ENCODE results near the gene GALNS.
A peak's percentile ranks its signal among the peaks of the same experiment; 100 is the strongest.
"Not testable (repeated sequence)": the region's sequence is repeated elsewhere in the genome, so short reads cannot be mapped to it uniquely, and the experiment has no call there.

Gene GALNS

GRCh38 chr16:88834670-88835069 is 22.1 kb downstream of the GALNS start:
- no peak for DNase-seq

DNA sequence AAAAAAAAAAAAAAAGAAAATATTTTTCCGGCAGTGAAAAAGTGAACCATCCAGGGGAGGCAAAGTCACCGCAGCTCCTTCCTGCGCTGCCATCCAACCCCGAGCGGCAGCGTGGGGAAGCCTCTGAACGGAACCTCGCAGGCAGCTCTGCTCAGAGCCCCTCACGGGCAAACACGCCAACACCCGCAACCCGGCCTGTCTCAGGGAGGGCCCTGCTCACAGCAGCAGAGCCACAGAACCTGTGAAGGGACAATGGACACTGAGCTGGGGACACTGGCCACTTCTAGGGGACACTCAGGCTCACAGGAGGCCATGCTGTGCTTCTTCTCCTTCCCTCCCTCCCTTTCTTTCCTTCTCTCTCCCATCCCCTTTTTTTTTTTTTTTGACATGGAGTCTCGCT is 23.7 kb downstream of the GALNS start:
- DNase-seq, result no peak

GRCh38 chr16:88831838-88832237 is 24.9 kb downstream of the GALNS start:
- DNase-seq, result no peak

DNA sequence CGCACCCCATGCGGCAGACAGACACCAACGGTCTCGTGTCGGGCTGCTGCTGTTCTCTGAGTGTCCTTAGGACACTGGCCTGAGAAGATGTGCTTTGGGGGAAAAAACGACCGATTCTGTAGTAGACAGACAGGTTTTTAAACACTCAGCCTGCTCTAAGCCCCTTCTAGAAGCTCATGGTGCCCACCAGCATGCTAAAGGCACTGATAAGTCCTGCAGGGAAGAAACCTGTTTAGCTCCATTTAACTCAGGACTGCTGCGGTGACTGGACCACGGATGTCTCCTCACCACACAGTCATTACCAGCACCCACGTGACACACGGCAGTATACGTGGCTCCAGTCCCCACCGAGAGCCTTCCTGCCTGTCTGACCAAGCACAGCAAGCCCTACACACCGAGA is 26.0 kb downstream of the GALNS start:
- no peak for DNase-seq

DNA sequence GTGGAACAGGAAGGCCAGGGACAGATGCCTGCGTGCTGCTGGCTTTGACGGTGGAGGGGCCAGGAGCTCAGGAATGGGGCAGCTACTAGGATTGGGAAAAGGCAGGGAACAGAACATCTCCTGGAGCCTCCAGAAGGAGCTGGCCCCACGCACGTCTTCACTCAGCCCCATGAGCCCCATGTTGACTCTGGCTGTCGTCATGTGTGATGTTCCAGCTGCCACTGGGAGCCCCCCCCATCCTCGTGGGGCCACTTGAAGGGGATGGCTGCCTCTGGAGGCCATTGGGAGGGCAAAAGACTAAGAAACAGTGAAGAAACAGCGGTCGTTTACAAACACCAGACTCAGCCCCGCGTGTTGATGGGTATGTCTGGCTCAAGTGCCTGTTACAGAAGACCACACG is 26.5 kb downstream of the GALNS start:
- DNase-seq, result no peak

GRCh38 chr16:88828711-88829110 is 28.0 kb downstream of the GALNS start:
- no peak for DNase-seq

DNA sequence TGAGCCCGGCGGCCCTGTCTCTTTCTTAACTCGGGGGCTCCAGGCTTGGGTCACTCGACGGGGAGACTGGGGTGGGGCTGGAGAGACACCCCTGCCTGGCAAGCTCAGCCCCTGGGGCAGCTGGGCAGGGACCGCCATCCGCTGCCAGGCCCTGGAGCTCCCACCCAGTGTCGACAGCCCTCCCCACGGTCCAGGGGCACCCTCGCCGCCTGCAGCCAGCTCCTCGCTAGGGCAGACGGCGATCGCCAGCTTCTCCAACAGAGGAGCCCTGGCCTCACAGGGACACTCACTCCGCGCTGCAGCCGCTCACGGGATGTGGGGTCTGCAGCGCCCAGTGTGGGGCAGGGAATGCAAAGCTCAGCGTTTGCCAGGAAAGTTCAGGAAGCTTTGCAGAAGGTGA is 29.0 kb downstream of the GALNS start:
- no peak for DNase-seq

GRCh38 chr16:88826070-88826840 is 30.5 kb downstream of the GALNS start:
- no peak for DNase-seq

GRCh38 chr16:88825146-88825545 is 31.6 kb downstream of the GALNS start:
- DNase-seq, result no peak

DNA sequence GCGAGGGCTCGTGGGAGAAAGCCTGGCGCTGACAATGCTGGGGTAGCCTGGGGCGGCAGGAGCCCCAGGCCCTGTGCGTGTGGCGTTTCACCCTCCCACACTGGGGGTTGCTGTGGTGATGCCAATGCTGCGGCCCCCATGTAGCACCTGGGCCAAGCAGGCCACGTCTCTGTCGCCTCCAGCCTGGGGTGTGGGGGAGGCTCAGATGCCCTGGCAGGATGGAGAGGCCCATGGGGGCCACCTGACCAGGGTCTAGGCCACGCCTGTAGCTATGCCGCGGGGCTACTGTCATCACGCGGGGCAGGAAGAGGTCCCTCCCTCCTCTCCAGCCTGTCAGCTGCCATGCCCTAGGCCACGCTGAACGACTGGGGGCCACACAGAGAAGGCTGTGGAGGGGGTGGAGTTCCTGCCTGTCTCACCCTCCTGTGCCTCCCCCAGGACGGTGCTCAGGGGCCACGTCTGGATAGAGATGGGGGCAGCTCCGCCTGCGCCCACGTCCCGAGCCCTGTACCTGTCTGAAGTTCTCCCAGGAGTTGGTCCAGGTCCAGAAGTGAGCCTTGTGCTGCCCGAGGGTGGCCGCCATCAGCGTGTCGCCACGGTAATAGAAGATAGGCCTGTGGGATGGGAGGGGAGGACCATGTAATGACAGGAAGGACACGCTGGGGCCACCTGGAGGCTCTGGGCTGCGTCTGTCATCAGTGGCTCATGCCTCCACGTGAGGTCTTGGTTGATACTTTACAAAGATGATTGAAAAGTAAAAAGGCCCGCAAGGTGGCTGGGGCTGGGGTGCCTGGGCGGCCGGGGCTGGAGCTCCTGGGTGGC is 32.3 kb downstream of the GALNS start:
- DNase-seq, result no peak

DNA sequence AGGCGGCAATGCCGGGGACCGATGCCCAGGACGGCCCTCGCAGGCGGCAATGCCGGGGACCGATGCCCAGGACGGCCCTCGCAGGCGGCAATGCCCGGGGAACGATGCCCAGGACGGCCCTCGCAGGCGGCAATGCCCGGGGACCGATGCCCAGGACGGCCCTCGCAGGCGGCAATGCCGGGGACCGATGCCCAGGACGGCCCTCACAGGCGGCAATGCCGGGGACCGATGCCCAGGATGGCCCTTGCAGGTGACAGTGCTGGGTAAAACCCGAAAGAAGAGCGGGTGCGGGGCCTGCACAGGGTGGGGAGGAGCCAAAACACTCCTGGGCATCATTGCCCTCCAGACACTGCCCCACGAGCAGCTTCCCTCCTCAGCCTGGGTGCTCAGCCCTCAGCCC is 33.1 kb downstream of the GALNS start:
- not testable (repeated sequence) for DNase-seq

GRCh38 chr16:88822281-88823040 is 34.3 kb downstream of the GALNS start:
- no peak for DNase-seq

DNA sequence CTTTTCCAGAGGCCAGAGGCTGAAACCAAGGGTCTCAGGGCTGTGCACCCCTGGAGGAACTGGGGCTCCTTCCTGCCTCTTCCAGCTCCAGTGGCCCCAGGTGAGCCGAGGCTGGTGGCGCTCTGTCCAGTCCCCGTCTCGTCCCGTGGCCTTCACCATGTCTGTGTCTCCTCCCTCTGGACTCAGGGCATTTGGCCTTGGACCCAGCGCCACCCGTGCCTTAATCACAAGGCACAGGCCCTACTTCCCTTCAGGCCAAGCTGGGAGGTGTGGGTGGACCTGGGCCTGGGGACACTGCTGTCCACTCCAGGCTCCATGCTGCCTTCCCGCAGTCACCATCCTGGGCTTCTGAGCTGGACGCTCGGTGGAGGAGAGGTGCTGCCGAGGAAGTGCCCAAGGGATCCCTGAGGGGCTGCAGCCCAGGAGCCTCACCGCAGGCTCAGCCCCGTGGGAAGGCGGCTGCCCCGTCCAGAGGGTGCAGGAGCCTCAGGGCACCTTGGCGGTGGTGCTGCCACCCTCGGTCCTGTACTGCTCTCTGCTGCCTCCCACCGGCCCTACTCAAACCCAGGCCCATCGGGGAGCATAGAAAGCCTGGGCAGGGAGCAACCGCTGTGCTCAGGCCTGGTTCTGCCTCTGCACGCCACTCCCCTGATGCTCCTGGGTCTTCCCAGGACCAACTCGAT is 35.4 kb downstream of the GALNS start:
- DNase-seq, result no peak

DNA sequence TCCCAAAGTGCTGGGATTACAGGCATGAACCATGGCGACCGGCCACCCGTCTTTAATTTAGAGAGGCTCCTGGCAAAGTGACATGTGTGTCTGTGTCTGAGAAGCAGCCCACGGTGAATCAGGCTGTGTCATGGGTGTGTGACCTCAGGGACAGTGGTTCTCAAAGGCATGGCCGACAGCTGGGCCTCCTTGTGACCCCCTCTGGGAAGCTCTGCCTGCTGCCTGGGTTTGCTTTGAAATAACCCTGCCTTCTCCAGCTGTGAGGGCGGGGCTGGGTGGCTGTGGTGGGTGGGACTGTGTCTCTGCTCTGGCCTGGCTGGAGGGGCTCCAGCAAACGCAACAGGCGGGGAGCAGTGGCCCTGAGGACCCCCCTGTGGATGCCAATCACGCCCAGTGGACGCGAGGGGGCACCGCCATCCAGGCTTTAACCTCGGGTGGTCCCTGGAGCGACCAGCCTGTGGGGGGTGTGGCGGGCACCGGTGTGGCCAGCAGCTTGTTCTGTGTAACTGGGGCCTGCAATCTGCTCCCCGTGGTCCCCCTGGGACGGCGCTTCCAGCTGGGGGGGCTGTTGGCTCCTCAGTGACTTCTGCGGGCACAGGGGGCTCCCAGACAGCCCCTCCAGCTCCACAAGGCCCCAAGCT is 36.2 kb downstream of the GALNS start:
- no peak for DNase-seq

DNA sequence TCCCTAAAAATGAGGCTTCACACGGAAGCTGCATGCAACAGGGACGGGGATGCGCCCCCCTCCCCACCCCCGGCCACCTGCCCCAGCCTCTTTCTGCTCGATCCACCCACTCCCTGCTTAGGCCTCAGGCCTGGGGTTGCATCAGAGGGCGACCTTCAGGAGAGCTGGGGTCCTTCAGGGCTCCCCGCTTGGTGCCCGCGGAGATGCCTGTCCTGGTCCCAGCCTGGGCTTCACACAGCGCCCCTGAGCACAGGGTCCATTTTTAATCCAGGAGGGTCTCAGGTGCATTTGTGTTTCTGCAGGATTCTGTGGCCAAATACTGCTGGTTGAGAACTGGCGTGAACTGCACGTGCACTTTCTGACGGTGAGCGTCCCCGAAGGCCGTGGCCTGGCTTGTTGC is 37.6 kb downstream of the GALNS start:
- DNase-seq, result no peak

GRCh38 chr16:88818575-88818874 is 38.2 kb downstream of the GALNS start:
- DNase-seq, result no peak

GRCh38 chr16:88817785-88818574 is 38.8 kb downstream of the GALNS start:
- DNase-seq, result no peak

DNA sequence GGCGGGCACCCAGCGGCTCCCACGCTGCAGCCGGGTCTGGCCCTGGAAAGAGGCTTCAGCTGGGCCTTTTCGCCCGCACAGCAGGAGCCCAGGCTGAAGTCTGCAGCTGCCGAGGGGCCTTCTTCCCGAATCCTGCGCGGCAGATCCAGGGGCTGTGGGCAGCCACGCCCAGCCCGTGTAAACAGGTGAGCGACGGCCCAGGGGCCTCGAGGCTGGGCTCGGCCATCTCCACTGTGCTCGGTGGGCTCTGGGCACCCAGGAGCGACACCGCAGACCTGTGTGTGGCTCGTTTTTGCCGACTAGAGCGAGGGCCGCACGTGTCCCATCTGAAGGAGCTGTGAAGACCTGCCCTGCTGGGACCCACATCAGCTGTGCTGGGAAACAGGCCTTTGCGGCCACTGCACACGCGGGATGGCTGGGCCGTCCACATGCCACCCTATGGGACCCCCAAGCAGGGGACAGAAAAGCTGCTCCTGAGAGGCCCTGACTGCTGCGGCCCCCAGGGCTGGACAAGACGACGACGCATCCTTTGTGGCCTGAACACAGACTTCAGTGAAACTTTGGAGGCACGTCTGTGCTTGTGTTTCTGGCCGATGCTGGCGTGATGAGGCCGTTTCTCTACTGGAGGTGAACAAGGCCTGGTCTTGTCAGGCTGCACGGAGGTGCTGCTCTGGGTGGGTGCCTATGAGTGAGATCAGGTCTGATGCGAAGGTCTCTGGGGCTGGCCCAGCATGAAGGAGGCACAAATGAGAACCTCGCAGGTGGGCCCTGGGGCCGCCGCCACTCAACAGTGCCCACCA is 39.8 kb downstream of the GALNS start:
- no peak for DNase-seq

DNA sequence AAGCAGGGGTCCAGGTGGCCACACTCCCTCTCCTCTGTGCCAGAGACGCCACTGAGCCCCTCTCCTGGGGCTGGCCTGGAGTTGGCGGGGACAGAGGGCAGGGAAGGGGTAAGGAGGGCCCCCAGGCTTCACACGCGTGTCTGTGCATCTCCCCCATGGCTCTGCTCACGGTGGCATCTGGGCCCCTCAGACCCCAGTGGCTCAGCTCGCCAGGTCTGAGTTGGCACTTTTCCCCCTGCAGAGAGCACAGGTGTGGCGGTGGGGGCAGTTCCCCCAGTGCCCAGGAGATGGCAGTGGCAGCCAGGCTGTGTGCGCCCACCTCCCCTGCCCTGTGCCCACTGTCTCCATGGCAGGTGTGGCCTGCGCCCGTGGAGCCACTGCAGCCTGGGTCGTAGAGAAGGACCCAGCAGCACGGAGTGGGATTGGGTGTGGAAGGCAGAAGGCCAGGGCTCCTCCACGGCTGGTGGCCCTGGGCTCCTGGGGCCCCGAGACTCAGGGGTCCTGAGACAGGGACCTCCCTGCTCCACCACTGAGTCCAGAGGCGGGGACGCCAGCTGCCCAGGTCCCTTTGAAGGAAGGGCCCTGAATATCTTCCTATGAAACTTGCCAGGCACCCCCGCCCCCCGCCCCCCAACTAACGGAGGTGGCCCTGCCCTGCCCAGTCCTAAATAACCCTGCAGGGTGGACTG is 40.7 kb downstream of the GALNS start:
- peak; percentile 27 to 52 (median 31) for DNase-seq

- DNase-seq, result no peak
Measured at GRCh38 chr16:88815227-88815626, 41.5 kb downstream of the GALNS start.
